IMR-90 (cell line): ENCODE measurements around the gene VPS13C. TPM values are rescaled to one million over a fixed set of nuclear protein-coding genes. Genes with fewer than 3 reads are reported as not detected.

Experiments used
- ATAC-seq: fragments of 200-7000 bp; cut with Tn5 transposase; 2 replicates; pipeline ENCODE4 v1.9.1; 2020; ENCODE audit warnings: low read depth, mild to moderate bottlenecking, moderate library complexity
- BruUV-seq: library from RNA; stranded (reverse); fragments of 400-500 nt; replicated peaks from 2 replicates; lab custom pipeline; 2021; lab: Mats Ljungman, UMichigan
- CTCF ChIA-PET: fragments of 300-600 bp; formaldehyde crosslinking; extraction: SDS; loops from one replicate; lab custom pipeline; 2021; ENCODE audit warnings: antibody characterized with exemption; lab: Yijun Ruan, JAX
- POLR2A ChIA-PET: fragments of 300-600 bp; sonication (Branson Sonifier 250); formaldehyde crosslinking; loops from one replicate; lab custom pipeline; 2022; ENCODE audit warnings: antibody characterized with exemption; ENCODE audit not compliant: unreplicated experiment; lab: Charles Lee
- DNase-seq: peaks from one replicate; pipeline ENCODE4 v3.0.0; 2013
- H2AFZ ChIP-seq: replicated peaks from 2 replicates; pipeline ENCODE3; 2013; ENCODE audit warnings: low read length, mild to moderate bottlenecking; ENCODE audit not compliant: poor library complexity
- H2AK5ac ChIP-seq: 2 replicates; pipeline ENCODE4 v1.6.1; 2013; ENCODE audit warnings: low read depth, low read length, inconsistent platforms
- H2AK9ac ChIP-seq: replicated peaks from 2 replicates; pipeline ENCODE3; 2013; ENCODE audit warnings: mild to moderate bottlenecking, low read depth, low read length, moderate library complexity; ENCODE audit not compliant: poor library complexity
- H2BK120ac ChIP-seq: 2 replicates; pipeline ENCODE4 v1.6.1; 2013; ENCODE audit warnings: low read depth, low read length, inconsistent platforms
- H2BK15ac ChIP-seq: 3 replicates; pipeline ENCODE4 v1.6.1; 2013; ENCODE audit warnings: low read depth, low read length, inconsistent platforms
- H2BK20ac ChIP-seq: 2 replicates; pipeline ENCODE4 v1.6.1; 2013; ENCODE audit warnings: low read depth, mild to moderate bottlenecking, inconsistent platforms, low read length, moderate library complexity
- H2BK5ac ChIP-seq: 2 replicates; pipeline ENCODE4 v1.6.1; 2013; ENCODE audit warnings: mild to moderate bottlenecking, low read depth, low read length, inconsistent platforms; ENCODE audit not compliant: poor library complexity, severe bottlenecking
- H3K14ac ChIP-seq: replicated peaks from 2 replicates; pipeline ENCODE4 v1.6.1; 2013; ENCODE audit warnings: low read depth, low read length, inconsistent platforms
- H3K18ac ChIP-seq: 2 replicates; pipeline ENCODE4 v1.6.1; 2013; ENCODE audit warnings: low read depth, low read length, control low read depth
- H3K23ac ChIP-seq: 2 replicates; pipeline ENCODE4 v1.6.1; 2013; ENCODE audit warnings: low read depth, low read length, inconsistent platforms
- H3K27ac ChIP-seq: 2 replicates; pipeline ENCODE4 v1.5.1; 2013; ENCODE audit warnings: mild to moderate bottlenecking, control low read depth, low read length; ENCODE audit not compliant: insufficient read depth
- H3K27me3 ChIP-seq: 2 replicates; pipeline ENCODE4 v1.6.1; 2013; ENCODE audit warnings: low read length; ENCODE audit not compliant: control insufficient read depth, insufficient read depth
- H3K36me3 ChIP-seq: 2 replicates; pipeline ENCODE4 v1.6.1; 2013; ENCODE audit warnings: low read length, mixed read lengths; ENCODE audit not compliant: control insufficient read depth, insufficient read depth
- H3K4ac ChIP-seq: 2 replicates; pipeline ENCODE4 v1.6.1; 2013; ENCODE audit warnings: low read depth, low read length, inconsistent platforms
- H3K4me1 ChIP-seq: 2 replicates; pipeline ENCODE4 v1.6.1; 2013; ENCODE audit warnings: low read length, mixed read lengths; ENCODE audit not compliant: control insufficient read depth, insufficient read depth
- H3K4me2 ChIP-seq: 2 replicates; pipeline ENCODE4 v1.6.1; 2013; ENCODE audit warnings: low read depth, mild to moderate bottlenecking, control low read depth, low read length, moderate library complexity
- H3K4me3 ChIP-seq: 2 replicates; pipeline ENCODE4 v1.5.1; 2013; ENCODE audit warnings: low read depth, mild to moderate bottlenecking, control low read depth, low read length, moderate library complexity; ENCODE audit not compliant: insufficient read depth
- H3K56ac ChIP-seq: 2 replicates; pipeline ENCODE4 v1.6.1; 2013; ENCODE audit warnings: low read length, inconsistent platforms; ENCODE audit not compliant: insufficient read depth; ENCODE audit errors: extremely low read depth
- H3K79me1 ChIP-seq, 2 experiments: 2 replicates each; pipeline ENCODE4 v1.6.1; 2013; ENCODE audit warnings: low read length in 2 of 2, inconsistent platforms in 1 of 2, low read depth in 1 of 2
- H3K9ac ChIP-seq: 2 replicates; pipeline ENCODE4 v1.6.1; 2013; ENCODE audit warnings: low read depth, low read length, control low read depth
- H3K9me1 ChIP-seq: 2 replicates; pipeline ENCODE4 v1.6.1; 2013; ENCODE audit warnings: low read length, inconsistent platforms; ENCODE audit not compliant: insufficient read depth
- H3K9me3 ChIP-seq: 2 replicates; pipeline ENCODE4 v1.6.1; 2013; ENCODE audit warnings: low read length; ENCODE audit not compliant: control insufficient read depth, insufficient read depth
- H4K20me1 ChIP-seq: 2 replicates; pipeline ENCODE4 v1.6.1; 2013; ENCODE audit warnings: low read length, inconsistent platforms; ENCODE audit not compliant: insufficient read depth
- H4K5ac ChIP-seq: 2 replicates; pipeline ENCODE4 v1.6.1; 2013; ENCODE audit warnings: mild to moderate bottlenecking, low read depth, low read length, control low read depth
- H4K8ac ChIP-seq, 2 experiments: 2 replicates each; pipeline ENCODE4 v1.6.1; 2013; ENCODE audit warnings: low read depth in 2 of 2, low read length in 2 of 2, control low read depth in 1 of 2, inconsistent platforms in 1 of 2
- H4K91ac ChIP-seq: 2 replicates; pipeline ENCODE4 v1.6.1; 2013; ENCODE audit warnings: low read depth, low read length, inconsistent platforms; ENCODE audit not compliant: insufficient read depth
- CEBPB ChIP-seq: IDR thresholded peaks from 2 replicates; pipeline ENCODE4 v1.6.1; 2012; ENCODE audit warnings: low read depth, low read length, improper control_type of control experiment
- CHD1 ChIP-seq: IDR thresholded peaks from 2 replicates; pipeline ENCODE4 v1.6.1; 2012; ENCODE audit warnings: low read depth, low read length, improper control_type of control experiment
- FOS ChIP-seq: fragments of 150-350 bp; IDR thresholded peaks from 2 replicates; pipeline ENCODE4 v1.6.1; 2016; ENCODE audit warnings: low read depth, low read length
- MAFK ChIP-seq: IDR thresholded peaks from 2 replicates; pipeline ENCODE4 v1.6.1; 2012; ENCODE audit warnings: low read depth, low read length, improper control_type of control experiment
- MXI1 ChIP-seq: IDR thresholded peaks from 2 replicates; pipeline ENCODE4 v1.6.1; 2012; ENCODE audit warnings: low read depth, mild to moderate bottlenecking, low read length, moderate library complexity, borderline replicate concordance
- NFE2L2 ChIP-seq: fragments of 150-350 bp; IDR thresholded peaks from 2 replicates; pipeline ENCODE4 v1.6.1; 2016; ENCODE audit warnings: low read depth, mild to moderate bottlenecking, low read length
- RAD21 ChIP-seq: IDR thresholded peaks from 2 replicates; pipeline ENCODE4 v1.6.1; 2012; ENCODE audit warnings: low read length, improper control_type of control experiment
- WGBS, 2 experiments: methylation state at CpG; one replicate each; pipeline versions ENCODE4 v1.1.5 to v1.1.7; 2013; ENCODE audit warnings: missing lambda C conversion rate in 2 of 2; ENCODE audit not compliant: insufficient read length in 1 of 2; ENCODE audit errors: extremely low coverage in 2 of 2; 5-methylcytosine and 5-hydroxymethylcytosine counted together
- dilution Hi-C: fragments of 300-500 bp; cut with HindIII; formaldehyde crosslinking; loops from one replicate; pipeline ENCODE4 v1.14.3; 2018; ENCODE audit warnings: low sequenced_read_pairs; ENCODE audit not compliant: unreplicated experiment
- in situ Hi-C: fragments of 300-500 bp; cut with MboI; formaldehyde crosslinking; loops from 3 replicates; pipeline ENCODE4 v1.14.3; 2019; ENCODE audit warnings: low sequenced_read_pairs, inconsistent platforms, mixed read lengths
- intact Hi-C: fragments of 100-400 bp; cut with micrococcal nuclease; formaldehyde crosslinking; loops from 2 replicates; pipeline ENCODE4 v1.10.0; 2022
- polyA plus RNA-seq, 3 experiments: library from polyadenylated mRNA; depleted of rRNA; stranded (reverse); fragments of >200 nt; gene quantifications; 2 replicates each; pipeline ENCODE4 v1.2.3, GENCODE V29; 2012; ENCODE audit warnings: low replicate concordance in 1 of 3
- total RNA-seq: library from RNA; depleted of rRNA; stranded (reverse); fragments of >200 nt; gene quantifications from 2 replicates; pipeline ENCODE4 v1.2.3, GENCODE V29; 2012
- TF ChIP-seq, protein P1 (sequence below): conservative IDR thresholded peaks from 2 replicates; pipeline ENCODE4 v1.5.1; 2012; ENCODE audit warnings: mild to moderate bottlenecking, low read depth, low read length, improper control_type of control experiment

VPS13C gene
- total and polyA plus RNA-seq, 2 of the 4 experiments (the other 2 are of a cell fraction) = 8.1 to 32.8 TPM

DNA sequence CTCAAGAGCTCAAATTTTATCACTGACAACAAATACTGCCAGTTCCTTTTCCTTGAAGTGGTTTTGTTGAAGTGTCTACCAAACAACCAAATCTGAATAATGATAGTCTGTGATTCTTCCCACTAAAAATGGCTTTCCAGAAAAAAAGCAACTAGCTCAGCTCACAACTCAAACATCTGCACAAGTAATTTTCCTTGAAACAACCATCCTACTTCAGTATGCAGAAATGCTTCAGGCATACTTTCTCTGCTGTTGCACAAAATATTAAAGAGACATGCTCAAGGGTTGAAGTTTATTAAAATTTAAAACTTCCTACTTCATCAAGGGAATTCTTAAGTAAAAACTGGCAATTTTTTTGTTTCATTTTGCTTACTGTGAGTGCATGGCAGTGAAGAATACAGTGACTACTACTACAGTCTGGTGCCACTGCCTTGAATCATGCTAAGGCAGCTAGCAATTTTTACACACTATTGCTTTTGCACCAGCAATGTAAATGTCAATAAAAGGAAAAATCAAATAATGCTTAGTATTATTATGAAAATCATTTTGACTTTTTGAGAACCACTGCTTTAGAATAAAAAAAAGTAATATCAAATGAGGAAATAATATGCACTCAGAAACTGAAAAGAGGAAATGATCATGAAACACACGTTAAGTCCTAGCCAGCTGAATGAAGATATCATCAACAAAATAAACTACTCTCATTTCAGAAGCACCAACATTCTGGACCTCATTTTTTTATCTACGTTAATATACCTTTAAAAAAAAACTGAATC lies 33.6 kb downstream of the VPS13C start:
- dilution Hi-C loops = no loop called here
- in situ Hi-C loops = no loop called here
- Histone ChIP-seq H3K36me3 (peaks cover 3% of the 10 kb centered on the region), H4K20me1 (no peaks in the 10 kb centered on the region), H2BK120ac (no peak overlapping the region), H3K4me2 (no peak overlapping the region), H4K8ac (no peak overlapping the region), H2AK5ac (no peak overlapping the region), H2AK9ac (no peak overlapping the region), H3K27ac (no peak overlapping the region), H3K27me3 (no peaks in the 10 kb centered on the region), H2BK5ac (no peak overlapping the region), H2AFZ (no peak overlapping the region), H3K9ac (no peak overlapping the region), H3K56ac (no peak overlapping the region), H3K14ac (no peak overlapping the region), H3K18ac (no peak overlapping the region), H3K4me1 (no peaks in the 10 kb centered on the region), H3K23ac (no peak overlapping the region), H4K5ac (no peak overlapping the region), H4K91ac (no peak overlapping the region), H3K9me3 (no peaks in the 10 kb centered on the region), H3K4me3 (no peak overlapping the region), H2BK20ac (no peak overlapping the region), H3K9me1 (no peaks in the 10 kb centered on the region), H3K79me1 (no peaks in the 10 kb centered on the region; a peak in 1 of 4 replicates), H3K4ac (no peak overlapping the region), H2BK15ac (no peak overlapping the region)
- intact Hi-C loops = no loop called here
- WGBS, 2 experiments = no CpG with 5 or more reads among the region's 2 CpGs
- TF ChIP-seq, protein P1, sequence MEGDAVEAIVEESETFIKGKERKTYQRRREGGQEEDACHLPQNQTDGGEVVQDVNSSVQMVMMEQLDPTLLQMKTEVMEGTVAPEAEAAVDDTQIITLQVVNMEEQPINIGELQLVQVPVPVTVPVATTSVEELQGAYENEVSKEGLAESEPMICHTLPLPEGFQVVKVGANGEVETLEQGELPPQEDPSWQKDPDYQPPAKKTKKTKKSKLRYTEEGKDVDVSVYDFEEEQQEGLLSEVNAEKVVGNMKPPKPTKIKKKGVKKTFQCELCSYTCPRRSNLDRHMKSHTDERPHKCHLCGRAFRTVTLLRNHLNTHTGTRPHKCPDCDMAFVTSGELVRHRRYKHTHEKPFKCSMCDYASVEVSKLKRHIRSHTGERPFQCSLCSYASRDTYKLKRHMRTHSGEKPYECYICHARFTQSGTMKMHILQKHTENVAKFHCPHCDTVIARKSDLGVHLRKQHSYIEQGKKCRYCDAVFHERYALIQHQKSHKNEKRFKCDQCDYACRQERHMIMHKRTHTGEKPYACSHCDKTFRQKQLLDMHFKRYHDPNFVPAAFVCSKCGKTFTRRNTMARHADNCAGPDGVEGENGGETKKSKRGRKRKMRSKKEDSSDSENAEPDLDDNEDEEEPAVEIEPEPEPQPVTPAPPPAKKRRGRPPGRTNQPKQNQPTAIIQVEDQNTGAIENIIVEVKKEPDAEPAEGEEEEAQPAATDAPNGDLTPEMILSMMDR = no peak
- TF ChIP-seq FOS (no peak), NFE2L2 (no peak), CHD1 (no peak), MXI1 (no peak), CEBPB (no peak), MAFK (no peak), RAD21 (no peak)
- POLR2A ChIA-PET = no interaction called here
- DNase-seq (no peak), ATAC-seq (no peak)
- CTCF ChIA-PET = interaction anchor here (0.6 to 2.3 kb wide), 2 partner anchors 32 to 34 kb away, joined by 3 to 7 read pairs; partner anchors contain the start of gene VPS13C
- BruUV-seq = no TSS peak
